Stomach (tissue), 4 donors: ENCODE measurements around the gene WDR82.

Experiments used
- POLR2A ChIP-seq, 4 donors: fragments of 450-650 bp; IDR thresholded peaks; one replicate each; pipeline ENCODE4 v1.6.1; 2016; ENCODE audit warnings: antibody characterized with exemption in 4 of 4, control low read depth in 2 of 4, mild to moderate bottlenecking in 1 of 4, moderate library complexity in 1 of 4
- TF ChIP-seq, protein P1 (sequence below), 7 experiments: fragments of 450-650 bp in 4 of 7; fragments of 200-600 bp in 3 of 7; sonication (generic) in 3 of 7; IDR thresholded peaks; one replicate each; pipeline ENCODE4 v1.5.1; 2016 to 2019; ENCODE audit warnings: antibody characterized with exemption in 7 of 7, control low read depth in 2 of 7, mild to moderate bottlenecking in 1 of 7

DNA sequence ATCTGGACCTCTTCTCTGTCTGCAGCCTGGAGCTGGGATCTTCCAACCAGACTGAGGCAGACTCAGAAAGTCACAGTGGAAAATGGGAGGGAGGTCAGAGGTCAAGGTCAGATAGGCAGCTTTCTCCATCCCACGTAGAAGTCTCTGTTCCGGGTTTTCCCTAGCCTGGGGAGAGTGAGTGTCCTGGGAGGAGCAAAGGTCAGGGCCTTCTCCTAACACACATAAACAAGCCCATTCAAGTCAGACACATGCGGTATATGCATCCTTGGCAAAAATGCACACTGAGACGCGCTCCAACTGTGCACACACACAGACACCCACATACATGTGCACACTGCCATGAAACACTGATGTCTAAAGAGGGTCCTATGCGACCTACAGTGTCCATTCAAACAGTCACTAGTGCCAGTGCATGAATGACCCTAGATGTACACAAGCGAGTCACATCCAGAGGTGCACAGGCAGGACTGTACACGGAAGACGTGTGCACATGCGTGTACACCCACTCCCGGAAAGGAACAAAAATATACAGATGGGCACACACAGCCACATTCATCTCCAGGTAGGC is 40.2 kb downstream of the WDR82 start:
- TF ChIP-seq, protein P1, sequence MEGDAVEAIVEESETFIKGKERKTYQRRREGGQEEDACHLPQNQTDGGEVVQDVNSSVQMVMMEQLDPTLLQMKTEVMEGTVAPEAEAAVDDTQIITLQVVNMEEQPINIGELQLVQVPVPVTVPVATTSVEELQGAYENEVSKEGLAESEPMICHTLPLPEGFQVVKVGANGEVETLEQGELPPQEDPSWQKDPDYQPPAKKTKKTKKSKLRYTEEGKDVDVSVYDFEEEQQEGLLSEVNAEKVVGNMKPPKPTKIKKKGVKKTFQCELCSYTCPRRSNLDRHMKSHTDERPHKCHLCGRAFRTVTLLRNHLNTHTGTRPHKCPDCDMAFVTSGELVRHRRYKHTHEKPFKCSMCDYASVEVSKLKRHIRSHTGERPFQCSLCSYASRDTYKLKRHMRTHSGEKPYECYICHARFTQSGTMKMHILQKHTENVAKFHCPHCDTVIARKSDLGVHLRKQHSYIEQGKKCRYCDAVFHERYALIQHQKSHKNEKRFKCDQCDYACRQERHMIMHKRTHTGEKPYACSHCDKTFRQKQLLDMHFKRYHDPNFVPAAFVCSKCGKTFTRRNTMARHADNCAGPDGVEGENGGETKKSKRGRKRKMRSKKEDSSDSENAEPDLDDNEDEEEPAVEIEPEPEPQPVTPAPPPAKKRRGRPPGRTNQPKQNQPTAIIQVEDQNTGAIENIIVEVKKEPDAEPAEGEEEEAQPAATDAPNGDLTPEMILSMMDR (IDR thresholded peaks at IDR 0.05) = no peak
- no peak for TF ChIP-seq POLR2A (IDR thresholded peaks at IDR 0.05)
